Measurements from ENCODE around the gene SLC6A17. TPM values are rescaled to one million over a fixed set of nuclear protein-coding genes. Genes with fewer than 3 reads are reported as not detected.

The SLC6A17 gene
- total RNA-seq, 1 experiment from 2014 or later: not detected

GRCh38 chr1:110224240-110224995 is 74.1 kb downstream of the SLC6A17 start:
- H3K4me1 ChIP-seq: no peaks in the 10 kb centered on the region
- H3K27ac ChIP-seq: no peak overlapping the region
- peaks cover under 1% of the 10 kb centered on the region; the same call in 1 of the 2 replicates for H3K27me3 ChIP-seq
- no peaks in the 10 kb centered on the region for H3K36me3 ChIP-seq
- no peak overlapping the region for H3K4me3 ChIP-seq
- H3K9me3 ChIP-seq (replicated peaks): no peaks in the 10 kb centered on the region
- no peak for DNase-seq

- Histone ChIP-seq H3K4me3 (no peak overlapping the region), H3K36me3 (no peaks in the 10 kb centered on the region), H3K9me3 (replicated peaks) (no peaks in the 10 kb centered on the region), H3K27ac (no peak overlapping the region), H3K4me1 (no peaks in the 10 kb centered on the region), H3K27me3 (no peaks in the 10 kb centered on the region)
- DNase-seq: no peak
Measured at GRCh38 chr1:110225212-110225611, 74.9 kb downstream of the SLC6A17 start.

GRCh38 chr1:110225756-110226404 is 75.6 kb downstream of the SLC6A17 start:
- H3K4me1 ChIP-seq: no peaks in the 10 kb centered on the region
- no peak for DNase-seq

GRCh38 chr1:110227774-110228173 is 77.5 kb downstream of the SLC6A17 start:
- H3K4me1 ChIP-seq: no peaks in the 10 kb centered on the region
- no peaks in the 10 kb centered on the region for H3K9me3 ChIP-seq (replicated peaks)
- DNase-seq: no peak
- H3K4me3 ChIP-seq: no peak overlapping the region
- no peak overlapping the region for H3K27ac ChIP-seq
- H3K27me3 ChIP-seq: no peaks in the 10 kb centered on the region; the same call in 1 of the 2 replicates
- no peaks in the 10 kb centered on the region for H3K36me3 ChIP-seq

More at GRCh38 chr1:110225756-110226404, 75.6 kb downstream of the SLC6A17 start:
- Histone ChIP-seq H3K9me3 (replicated peaks) (no peaks in the 10 kb centered on the region), H3K27ac (no peak overlapping the region), H3K27me3 (no peaks in the 10 kb centered on the region; the same call in 1 of the 2 replicates), H3K4me3 (no peak overlapping the region), H3K36me3 (no peaks in the 10 kb centered on the region)

GRCh38 chr1:110228381-110228780 is 78.1 kb downstream of the SLC6A17 start:
- Histone ChIP-seq H3K36me3 (no peaks in the 10 kb centered on the region), H3K4me1 (no peaks in the 10 kb centered on the region), H3K4me3 (no peak overlapping the region), H3K27me3 (no peaks in the 10 kb centered on the region; the same call in 1 of the 2 replicates), H3K27ac (no peak overlapping the region), H3K9me3 (replicated peaks) (no peaks in the 10 kb centered on the region)
- DNase-seq: no peak

- Histone ChIP-seq H3K27me3 (no peaks in the 10 kb centered on the region; the same call in 1 of the 2 replicates), H3K27ac (no peak overlapping the region), H3K4me1 (no peaks in the 10 kb centered on the region), H3K9me3 (replicated peaks) (no peaks in the 10 kb centered on the region), H3K4me3 (no peak overlapping the region), H3K36me3 (no peaks in the 10 kb centered on the region)
- no peak for DNase-seq
Measured at GRCh38 chr1:110228869-110229268, 78.6 kb downstream of the SLC6A17 start.

GRCh38 chr1:110229348-110230001 is 79.2 kb downstream of the SLC6A17 start:
- no peak for DNase-seq
- H3K27me3 ChIP-seq: no peaks in the 10 kb centered on the region; the same call in 1 of the 2 replicates
- H3K9me3 ChIP-seq (replicated peaks): no peaks in the 10 kb centered on the region

GRCh38 chr1:110230381-110231199 is 80.3 kb downstream of the SLC6A17 start:
- Histone ChIP-seq H3K9me3 (replicated peaks) (no peaks in the 10 kb centered on the region), H3K4me1 (no peaks in the 10 kb centered on the region), H3K4me3 (no peak overlapping the region), H3K27ac (no peak overlapping the region), H3K36me3 (no peaks in the 10 kb centered on the region), H3K27me3 (no peaks in the 10 kb centered on the region; the same call in 1 of the 2 replicates)
- no peak for DNase-seq

More at GRCh38 chr1:110229348-110230001, 79.2 kb downstream of the SLC6A17 start:
- Histone ChIP-seq H3K4me3 (no peak overlapping the region), H3K27ac (no peak overlapping the region), H3K36me3 (no peaks in the 10 kb centered on the region), H3K4me1 (no peaks in the 10 kb centered on the region)

GRCh38 chr1:110233861-110234260 is 83.6 kb downstream of the SLC6A17 start:
- no peak for DNase-seq
- no peaks in the 10 kb centered on the region; the same call in 1 of the 2 replicates for H3K27me3 ChIP-seq
- H3K4me1 ChIP-seq: peaks cover under 1% of the 10 kb centered on the region; the same call in 1 of the 2 replicates
- H3K4me3 ChIP-seq: no peak overlapping the region
- H3K9me3 ChIP-seq (replicated peaks): no peaks in the 10 kb centered on the region
- H3K36me3 ChIP-seq: no peaks in the 10 kb centered on the region
- H3K27ac ChIP-seq: no peak overlapping the region

GRCh38 chr1:110234691-110235090 is 84.4 kb downstream of the SLC6A17 start:
- H3K27me3 ChIP-seq: no peaks in the 10 kb centered on the region; the same call in 1 of the 2 replicates
- H3K4me1 ChIP-seq: peaks cover 7% of the 10 kb centered on the region
- H3K9me3 ChIP-seq (replicated peaks): no peaks in the 10 kb centered on the region
- no peaks in the 10 kb centered on the region for H3K36me3 ChIP-seq
- no peak overlapping the region for H3K27ac ChIP-seq
- no peak for DNase-seq
- no peak overlapping the region for H3K4me3 ChIP-seq

GRCh38 chr1:110235181-110235833 is 85.0 kb downstream of the SLC6A17 start:
- no peak for DNase-seq
- no peaks in the 10 kb centered on the region; the same call in 1 of the 2 replicates for H3K27me3 ChIP-seq
- H3K4me1 ChIP-seq: peaks cover 13% of the 10 kb centered on the region
- no peak overlapping the region for H3K4me3 ChIP-seq
- H3K27ac ChIP-seq: no peak overlapping the region
- no peaks in the 10 kb centered on the region for H3K9me3 ChIP-seq (replicated peaks)
- no peaks in the 10 kb centered on the region for H3K36me3 ChIP-seq

GRCh38 chr1:110235834-110236682 is 85.8 kb downstream of the SLC6A17 start:
- DNase-seq: no peak
- Histone ChIP-seq H3K27me3 (no peaks in the 10 kb centered on the region; the same call in 1 of the 2 replicates), H3K27ac (no peak overlapping the region), H3K4me1 (peaks cover 21% of the 10 kb centered on the region), H3K36me3 (no peaks in the 10 kb centered on the region), H3K9me3 (replicated peaks) (no peaks in the 10 kb centered on the region), H3K4me3 (no peak overlapping the region)

Data from SJCRH30 (cell line).